GM12801 (cell line): ENCODE data around the gene TRPT1.

ENCODE experiments used
- TF ChIP-seq, protein P1 (sequence below): IDR thresholded peaks from one replicate; pipeline ENCODE4 v1.5.1; 2011; ENCODE audit warnings: control low read depth; ENCODE audit not compliant: insufficient read length; ENCODE audit errors: extremely low read depth

Gene TRPT1

GRCh38 chr11:64225608-64226506 is at the start of gene TRPT1, which contains the start of gene NUDT22:
TRPT1 (minus strand) TSS chr11:64226186; CDS start chr11:64225860, 326 bp downstream.
NUDT22 (plus strand) TSS chr11:64226274; CDS start chr11:64226653, 379 bp downstream.
- TF ChIP-seq, protein P1, sequence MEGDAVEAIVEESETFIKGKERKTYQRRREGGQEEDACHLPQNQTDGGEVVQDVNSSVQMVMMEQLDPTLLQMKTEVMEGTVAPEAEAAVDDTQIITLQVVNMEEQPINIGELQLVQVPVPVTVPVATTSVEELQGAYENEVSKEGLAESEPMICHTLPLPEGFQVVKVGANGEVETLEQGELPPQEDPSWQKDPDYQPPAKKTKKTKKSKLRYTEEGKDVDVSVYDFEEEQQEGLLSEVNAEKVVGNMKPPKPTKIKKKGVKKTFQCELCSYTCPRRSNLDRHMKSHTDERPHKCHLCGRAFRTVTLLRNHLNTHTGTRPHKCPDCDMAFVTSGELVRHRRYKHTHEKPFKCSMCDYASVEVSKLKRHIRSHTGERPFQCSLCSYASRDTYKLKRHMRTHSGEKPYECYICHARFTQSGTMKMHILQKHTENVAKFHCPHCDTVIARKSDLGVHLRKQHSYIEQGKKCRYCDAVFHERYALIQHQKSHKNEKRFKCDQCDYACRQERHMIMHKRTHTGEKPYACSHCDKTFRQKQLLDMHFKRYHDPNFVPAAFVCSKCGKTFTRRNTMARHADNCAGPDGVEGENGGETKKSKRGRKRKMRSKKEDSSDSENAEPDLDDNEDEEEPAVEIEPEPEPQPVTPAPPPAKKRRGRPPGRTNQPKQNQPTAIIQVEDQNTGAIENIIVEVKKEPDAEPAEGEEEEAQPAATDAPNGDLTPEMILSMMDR, result no peak

- TF ChIP-seq, protein P1, result no peak
Observed at GRCh38 chr11:64275031-64275800, 49.2 kb upstream of the TRPT1 start.

DNA sequence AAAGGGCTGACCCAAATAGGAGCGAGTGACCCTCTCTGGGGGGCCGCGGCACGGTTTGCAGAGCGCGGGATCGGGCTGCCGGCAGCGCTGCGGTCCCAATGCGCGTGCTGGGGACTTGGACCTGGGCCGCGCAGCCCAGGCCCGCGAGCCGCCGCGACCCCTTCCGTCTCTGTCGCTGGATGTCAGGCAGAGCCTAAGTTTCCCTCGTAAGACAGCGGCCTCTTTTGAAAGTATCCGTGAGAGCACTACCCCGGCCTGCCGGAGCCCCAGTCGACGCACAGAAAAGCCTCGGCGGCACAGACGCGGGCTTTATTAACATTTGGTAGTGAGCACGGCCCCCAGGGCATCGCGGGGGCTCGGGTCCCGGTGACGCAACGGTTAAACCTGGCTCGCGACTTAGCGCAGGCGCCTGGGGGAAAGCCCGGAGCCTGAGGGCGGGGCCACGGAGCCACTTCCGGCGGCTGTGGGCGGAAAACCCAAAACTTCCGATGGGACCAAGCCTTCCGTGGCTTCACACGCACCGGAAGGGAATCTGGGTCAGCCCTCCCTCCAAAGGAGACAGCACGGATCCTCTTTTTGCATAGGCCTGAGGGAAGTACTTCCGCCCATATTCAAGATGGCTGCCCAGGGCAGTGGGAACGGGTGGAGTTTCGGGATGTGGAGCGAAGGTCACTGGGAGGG is 43.7 kb upstream of the TRPT1 start:
- TF ChIP-seq, protein P1, result no peak

- TF ChIP-seq, protein P1, result no peak
Observed at GRCh38 chr11:64268893-64269539, 43.0 kb upstream of the TRPT1 start.

DNA sequence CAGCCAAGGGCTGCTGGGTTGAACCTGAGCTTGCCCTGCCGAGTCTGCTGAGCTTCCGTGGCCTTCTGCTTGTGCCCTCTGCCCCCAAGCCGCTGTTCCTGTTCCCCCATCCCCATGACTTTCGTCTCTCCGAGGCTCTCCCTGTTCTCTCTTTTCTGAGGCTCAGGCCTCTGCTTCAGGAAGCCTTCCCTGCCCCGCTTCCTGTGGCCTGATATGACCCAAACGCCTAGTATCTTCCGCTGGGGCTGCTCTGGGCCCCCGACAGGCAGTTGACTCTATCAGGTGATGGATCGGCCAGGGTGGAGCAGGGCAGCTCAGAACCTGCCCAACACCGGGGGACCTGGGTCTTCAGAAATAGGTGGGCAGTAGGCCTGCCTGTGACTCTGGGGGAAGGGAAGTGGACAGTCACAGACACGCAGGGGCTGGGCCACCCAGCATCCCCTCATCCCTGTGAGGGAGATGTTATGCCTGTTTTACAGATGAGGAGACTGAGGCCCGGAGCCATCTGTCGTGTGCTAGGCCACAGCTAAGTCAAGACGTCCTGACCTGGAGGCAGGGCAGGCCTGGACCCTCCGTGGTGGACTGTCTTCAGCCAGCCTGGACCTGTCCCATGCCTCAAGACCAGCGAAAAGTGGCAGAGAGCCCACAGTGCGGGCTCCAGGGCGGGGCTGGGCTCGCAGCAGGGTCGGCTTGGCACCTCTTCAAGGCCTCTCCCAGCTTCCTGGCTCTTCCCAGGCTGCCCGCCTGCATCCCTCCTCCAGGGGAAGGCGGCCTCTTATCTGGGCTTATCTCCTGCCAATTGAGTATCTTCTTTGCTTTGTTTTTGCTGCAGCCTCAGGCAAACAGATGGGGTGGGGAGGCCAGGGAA is 42.3 kb upstream of the TRPT1 start:
- TF ChIP-seq, protein P1, result no peak

DNA sequence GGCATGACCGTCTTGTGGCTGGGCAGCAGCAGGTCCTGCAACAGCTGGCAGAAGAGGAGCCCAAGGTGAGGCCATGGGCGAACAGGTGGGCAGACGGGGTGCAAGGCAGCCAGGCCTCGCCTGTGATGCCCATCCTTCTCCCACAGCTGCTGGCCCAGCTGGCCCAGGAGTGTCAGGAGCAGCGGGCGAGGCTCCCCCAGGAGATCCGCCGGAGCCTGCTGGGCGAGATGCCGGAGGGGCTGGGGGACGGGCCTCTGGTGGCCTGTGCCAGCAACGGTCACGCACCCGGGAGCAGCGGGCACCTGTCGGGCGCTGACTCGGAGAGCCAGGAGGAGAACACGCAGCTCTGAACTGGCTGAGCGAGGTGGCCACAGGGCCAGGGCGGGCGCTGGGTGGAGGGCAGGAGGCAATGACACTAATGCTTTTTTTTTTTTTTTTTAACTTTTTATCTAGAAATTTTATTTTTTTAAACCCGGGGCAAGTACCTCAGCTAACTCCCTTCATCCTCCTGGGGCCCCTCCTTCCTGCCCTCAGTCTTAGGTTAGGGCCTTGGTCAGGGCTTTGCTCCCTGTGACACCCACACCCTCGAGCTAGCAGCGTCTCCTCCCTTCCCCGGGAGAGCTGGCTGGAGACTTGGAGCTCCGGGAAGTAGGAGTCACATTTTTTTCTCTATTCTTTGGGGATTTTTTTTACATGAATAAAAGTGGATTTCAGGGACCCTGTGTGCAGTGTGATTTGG is 41.4 kb upstream of the TRPT1 start:
- TF ChIP-seq, protein P1, result no peak
